ENCODE data around the gene SERPINB12. TPM values are rescaled to one million over a fixed set of nuclear protein-coding genes. Genes with fewer than 3 reads are reported as not detected.

Gene SERPINB12
- total RNA-seq, 4 donors from 2014 or later, result not detected

GRCh38 chr18:63604791-63605567 lies 62.8 kb downstream of the SERPINB12 start:
- Histone ChIP-seq H3K27ac (no peak overlapping the region), H3K4me3 (replicated peaks in 1 of 3) (no peak overlapping the region), H3K9me3 (no peaks in the 10 kb centered on the region), H3K36me3 (no peaks in the 10 kb centered on the region), H3K4me1 (no peaks in the 10 kb centered on the region), H3K27me3 (no peaks in the 10 kb centered on the region)
- TF ChIP-seq POLR2A (IDR thresholded peaks at IDR 0.05) (no peak), CTCF (IDR thresholded peaks at IDR 0.05) (no peak)
- no peak for DNase-seq
- WGBS, 2 donors, result 69 to 75% methylated on average over 4 of the region's 4 CpGs
- intact Hi-C loops (cut with DNase I), result no loop called here

DNA sequence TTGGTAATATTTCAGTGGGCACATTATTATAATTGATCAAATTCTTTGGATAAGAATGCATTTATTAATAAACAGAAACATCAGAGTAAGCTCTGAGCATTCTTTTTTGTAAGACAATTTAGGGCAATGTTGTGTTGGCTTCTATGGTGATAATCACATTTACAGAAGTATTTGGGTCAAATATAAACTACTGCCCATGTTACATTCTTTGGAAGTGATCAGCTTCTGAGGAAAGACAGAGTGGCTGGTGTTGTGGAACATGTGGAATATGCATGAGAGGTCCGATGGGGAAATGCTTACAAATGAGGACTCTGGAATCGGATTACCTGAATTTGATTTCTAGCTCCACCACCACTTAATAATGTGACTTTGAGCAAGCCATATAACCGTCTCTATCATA lies 64.4 kb downstream of the SERPINB12 start:
- no peak overlapping the region for H3K27ac ChIP-seq

GRCh38 chr18:63613420-63613819 lies 71.3 kb downstream of the SERPINB12 start:
- H3K4me3 ChIP-seq (replicated peaks in 1 of 3), result no peak overlapping the region
- no peaks in the 10 kb centered on the region for H3K27me3 ChIP-seq
- no peaks in the 10 kb centered on the region for H3K4me1 ChIP-seq
- no peaks in the 10 kb centered on the region for H3K36me3 ChIP-seq
- TF ChIP-seq CTCF (IDR thresholded peaks at IDR 0.05) (no peak), POLR2A (IDR thresholded peaks at IDR 0.05) (no peak)
- DNase-seq, result no peak
- H3K27ac ChIP-seq, result no peak overlapping the region
- intact Hi-C loops (cut with DNase I), result no loop called here
- WGBS, 2 donors, result 77 to 82% methylated on average over 4 of the region's 4 CpGs
- H3K9me3 ChIP-seq, result no peaks in the 10 kb centered on the region

More for the DNA sequence above, 64.4 kb downstream of the SERPINB12 start:
- DNase-seq, result no peak
- no peak for TF ChIP-seq CTCF (IDR thresholded peaks at IDR 0.05)
- no peak for TF ChIP-seq POLR2A (IDR thresholded peaks at IDR 0.05)
- intact Hi-C loops (cut with DNase I), result no loop called here
- 89 to 90% methylated on average over 3 of the region's 3 CpGs for WGBS, 2 donors
- Histone ChIP-seq H3K4me3 (replicated peaks in 1 of 3) (no peak overlapping the region), H3K27me3 (no peaks in the 10 kb centered on the region), H3K4me1 (no peaks in the 10 kb centered on the region), H3K36me3 (no peaks in the 10 kb centered on the region), H3K9me3 (no peaks in the 10 kb centered on the region)

- no peak for DNase-seq
- Histone ChIP-seq H3K4me3 (replicated peaks in 1 of 3) (no peak overlapping the region), H3K27ac (no peak overlapping the region), H3K4me1 (no peaks in the 10 kb centered on the region), H3K36me3 (no peaks in the 10 kb centered on the region), H3K27me3 (no peaks in the 10 kb centered on the region), H3K9me3 (no peaks in the 10 kb centered on the region)
- intact Hi-C loops (cut with DNase I), result no loop called here
- 53 to 55% methylated on average over 3 of the region's 3 CpGs for WGBS, 2 donors
- TF ChIP-seq POLR2A (IDR thresholded peaks at IDR 0.05) (no peak), CTCF (IDR thresholded peaks at IDR 0.05) (no peak)
Observed at GRCh38 chr18:63617049-63617914, 75.1 kb downstream of the SERPINB12 start.

GRCh38 chr18:63617915-63618234 lies 75.7 kb downstream of the SERPINB12 start:
- Histone ChIP-seq H3K27me3 (no peaks in the 10 kb centered on the region), H3K27ac (no peak overlapping the region), H3K36me3 (no peaks in the 10 kb centered on the region), H3K4me3 (replicated peaks in 1 of 3) (no peak overlapping the region), H3K9me3 (no peaks in the 10 kb centered on the region), H3K4me1 (no peaks in the 10 kb centered on the region)
- intact Hi-C loops (cut with DNase I), result no loop called here
- no peak for DNase-seq
- 93 to 98% methylated on average over 2 of the region's 2 CpGs for WGBS, 2 donors
- TF ChIP-seq CTCF (IDR thresholded peaks at IDR 0.05) (no peak), POLR2A (IDR thresholded peaks at IDR 0.05) (no peak)
